Stomach (tissue), 9 donors: ENCODE results near the gene SHISAL2A. TPM values are rescaled to one million over a fixed set of nuclear protein-coding genes. Genes with fewer than 3 reads are reported as not detected.
"Not testable (repeated sequence)": the region's sequence is repeated elsewhere in the genome, so short reads cannot be mapped to it uniquely, and the experiment has no call there.

Experiments used
- DNase-seq, 2 donors: peaks; one replicate each; pipeline versions ENCODE4 v3.0.0 to v3.0.0-alpha.2; 2013 to 2019
- H3K27ac ChIP-seq, 5 donors: fragments of 200-600 bp in 4 of 5; sonication (generic) in 4 of 5; one replicate each; pipeline ENCODE4 v1.5.1; 2013 to 2019; ENCODE audit warnings: mild to moderate bottlenecking in 1 of 5, moderate library complexity in 1 of 5
- H3K27me3 ChIP-seq, 3 donors: fragments of 200-600 bp; sonication (generic); one replicate each; pipeline ENCODE4 v1.5.1; 2017 to 2019; ENCODE audit warnings: mixed run types in 1 of 3
- H3K36me3 ChIP-seq, 4 donors: fragments of 200-600 bp; sonication (generic); 1 replicate in 3 of 4; 2 replicates in 1 of 4; pipeline ENCODE4 v1.5.1; 2016 to 2019
- H3K4me1 ChIP-seq, 4 donors: fragments of 200-600 bp; sonication (generic); one replicate each; pipeline ENCODE4 v1.5.1; 2016 to 2019
- H3K4me3 ChIP-seq, 4 donors: fragments of 200-600 bp; sonication (generic) in 3 of 4; one replicate each; pipeline ENCODE4 v1.5.1; 2016 to 2019; ENCODE audit warnings: mild to moderate bottlenecking in 1 of 4
- H3K9me3 ChIP-seq, 4 donors: fragments of 200-600 bp; sonication (generic); one replicate each; pipeline ENCODE4 v1.5.1; 2016 to 2019
- EP300 ChIP-seq: sonication (generic); formaldehyde crosslinking; IDR thresholded peaks from one replicate; pipeline ENCODE4 v1.6.1; 2017; ENCODE audit warnings: antibody characterized with exemption
- POLR2A ChIP-seq, 4 donors: fragments of 450-650 bp; IDR thresholded peaks; one replicate each; pipeline ENCODE4 v1.6.1; 2016; ENCODE audit warnings: antibody characterized with exemption in 4 of 4, control low read depth in 2 of 4, mild to moderate bottlenecking in 1 of 4, moderate library complexity in 1 of 4
- POLR2AphosphoS5 ChIP-seq, 3 donors: sonication (generic); formaldehyde crosslinking; IDR thresholded peaks; one replicate each; pipeline ENCODE4 v1.6.1; 2016; ENCODE audit warnings: antibody characterized with exemption in 3 of 3
- WGBS, 5 donors: extraction: QIAGEN DNeasy Blood & Tissue Kit in 3 of 5; methylation state at CpG; one replicate each; pipeline versions ENCODE4 v1.1.5 to v1.1.7; 2013 to 2018; 5-methylcytosine and 5-hydroxymethylcytosine counted together
- intact Hi-C: fragments of 100-400 bp; cut with DNase I; formaldehyde crosslinking; loops from one replicate; pipeline ENCODE4 v1.15.1; 2023; ENCODE audit warnings: low total_unique reads
- polyA plus RNA-seq, 3 donors: library from polyadenylated mRNA; stranded (reverse); fragments of 200-250 nt; gene quantifications; one replicate each; pipeline ENCODE4 v1.2.3, GENCODE V29; 2013
- total RNA-seq, 5 donors: library from RNA; depleted of rRNA; stranded (reverse); fragments of >200 nt; gene quantifications; one replicate each; pipeline versions ENCODE4 v1.1.0 to v1.2.3, GENCODE V29; 2014 to 2016
- TF ChIP-seq, protein P1 (sequence below), 7 experiments: fragments of 450-650 bp in 4 of 7; fragments of 200-600 bp in 3 of 7; sonication (generic) in 3 of 7; IDR thresholded peaks; one replicate each; pipeline ENCODE4 v1.5.1; 2016 to 2019; ENCODE audit warnings: antibody characterized with exemption in 7 of 7, control low read depth in 2 of 7, mild to moderate bottlenecking in 1 of 7
- donor health status: healthy with polysubstance abuse.
- donor health status: Bipolar disorder and iron deficiency.
- donor health status: healthy.

SHISAL2A gene
- total and polyA plus RNA-seq, 8 donors, result 0.20 to 2.4 TPM; not detected in 6

DNA sequence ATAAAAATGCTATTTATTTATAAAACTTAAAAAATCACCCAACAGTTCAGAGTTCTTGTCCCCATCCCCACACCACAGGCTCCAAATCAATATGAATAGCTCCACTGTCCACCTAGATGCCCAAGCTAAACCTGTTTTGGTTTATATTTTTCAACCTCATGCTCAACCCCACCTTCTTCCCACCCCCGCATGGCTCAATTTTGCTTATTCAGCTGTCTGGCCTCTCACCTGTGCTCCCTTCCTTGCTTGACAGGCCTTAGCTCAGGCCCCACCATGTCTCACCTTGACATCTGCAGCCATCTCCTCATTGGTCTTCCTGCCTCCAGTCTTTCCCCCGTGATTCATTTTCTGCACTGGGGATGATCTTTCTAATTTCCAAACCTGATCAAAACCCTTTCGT, 47.4 kb downstream of the SHISAL2A start:
- Histone ChIP-seq H3K36me3 (peaks cover 0 to 6% (median 2%) of the 10 kb centered on the region in 4 donors), H3K9me3 (no peaks in the 10 kb centered on the region), H3K4me3 (no peak overlapping the region), H3K27ac (no peak overlapping the region), H3K27me3 (no peaks in the 10 kb centered on the region), H3K4me1 (peaks cover 0 to 12% (median 10%) of the 10 kb centered on the region in 4 donors)
- TF ChIP-seq EP300 (no peak), POLR2A (IDR thresholded peaks at IDR 0.05) (no peak), POLR2AphosphoS5 (IDR thresholded peaks at IDR 0.05) (no peak)
- TF ChIP-seq, protein P1, sequence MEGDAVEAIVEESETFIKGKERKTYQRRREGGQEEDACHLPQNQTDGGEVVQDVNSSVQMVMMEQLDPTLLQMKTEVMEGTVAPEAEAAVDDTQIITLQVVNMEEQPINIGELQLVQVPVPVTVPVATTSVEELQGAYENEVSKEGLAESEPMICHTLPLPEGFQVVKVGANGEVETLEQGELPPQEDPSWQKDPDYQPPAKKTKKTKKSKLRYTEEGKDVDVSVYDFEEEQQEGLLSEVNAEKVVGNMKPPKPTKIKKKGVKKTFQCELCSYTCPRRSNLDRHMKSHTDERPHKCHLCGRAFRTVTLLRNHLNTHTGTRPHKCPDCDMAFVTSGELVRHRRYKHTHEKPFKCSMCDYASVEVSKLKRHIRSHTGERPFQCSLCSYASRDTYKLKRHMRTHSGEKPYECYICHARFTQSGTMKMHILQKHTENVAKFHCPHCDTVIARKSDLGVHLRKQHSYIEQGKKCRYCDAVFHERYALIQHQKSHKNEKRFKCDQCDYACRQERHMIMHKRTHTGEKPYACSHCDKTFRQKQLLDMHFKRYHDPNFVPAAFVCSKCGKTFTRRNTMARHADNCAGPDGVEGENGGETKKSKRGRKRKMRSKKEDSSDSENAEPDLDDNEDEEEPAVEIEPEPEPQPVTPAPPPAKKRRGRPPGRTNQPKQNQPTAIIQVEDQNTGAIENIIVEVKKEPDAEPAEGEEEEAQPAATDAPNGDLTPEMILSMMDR (IDR thresholded peaks at IDR 0.05), result no peak
- DNase-seq, result no peak
- 82 to 90% (median 85%) methylated on average over 3 of the region's 3 CpGs for WGBS, 5 donors
- intact Hi-C loops, result no loop called here

DNA sequence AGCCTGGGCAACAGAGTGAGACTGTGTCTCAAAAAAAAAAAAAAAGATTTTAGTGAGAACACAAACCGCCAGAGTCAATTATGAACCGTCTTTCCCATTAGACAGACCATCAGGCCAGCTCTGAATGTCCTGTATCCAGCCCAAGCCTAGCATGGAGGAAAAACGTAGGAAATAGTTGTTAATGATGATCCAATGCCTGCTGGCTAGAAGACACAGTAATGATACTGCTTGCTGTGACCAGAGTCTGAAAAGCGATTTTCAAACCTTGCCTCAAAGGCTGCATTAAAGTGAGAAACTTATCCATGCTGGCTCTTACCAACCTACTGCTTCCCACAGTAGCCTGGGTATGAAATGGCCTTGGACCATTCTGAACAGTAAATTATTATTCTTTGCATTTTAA, 48.2 kb downstream of the SHISAL2A start:
- Histone ChIP-seq H3K9me3 (no peaks in the 10 kb centered on the region), H3K4me3 (no peak overlapping the region), H3K27me3 (no peaks in the 10 kb centered on the region), H3K4me1 (peaks cover 0 to 12% (median 10%) of the 10 kb centered on the region in 4 donors), H3K27ac (no peak overlapping the region), H3K36me3 (peaks cover 0 to 7% (median 3%) of the 10 kb centered on the region in 4 donors)
- 87 to 94% (median 90%) methylated on average over 4 of the region's 4 CpGs for WGBS, 5 donors
- TF ChIP-seq POLR2A (IDR thresholded peaks at IDR 0.05), result no peak
- no peak for TF ChIP-seq EP300
- TF ChIP-seq, protein P1 (IDR thresholded peaks at IDR 0.05), result no peak
- no peak for TF ChIP-seq POLR2AphosphoS5 (IDR thresholded peaks at IDR 0.05)
- intact Hi-C loops, result no loop called here
- DNase-seq, result no peak

DNA sequence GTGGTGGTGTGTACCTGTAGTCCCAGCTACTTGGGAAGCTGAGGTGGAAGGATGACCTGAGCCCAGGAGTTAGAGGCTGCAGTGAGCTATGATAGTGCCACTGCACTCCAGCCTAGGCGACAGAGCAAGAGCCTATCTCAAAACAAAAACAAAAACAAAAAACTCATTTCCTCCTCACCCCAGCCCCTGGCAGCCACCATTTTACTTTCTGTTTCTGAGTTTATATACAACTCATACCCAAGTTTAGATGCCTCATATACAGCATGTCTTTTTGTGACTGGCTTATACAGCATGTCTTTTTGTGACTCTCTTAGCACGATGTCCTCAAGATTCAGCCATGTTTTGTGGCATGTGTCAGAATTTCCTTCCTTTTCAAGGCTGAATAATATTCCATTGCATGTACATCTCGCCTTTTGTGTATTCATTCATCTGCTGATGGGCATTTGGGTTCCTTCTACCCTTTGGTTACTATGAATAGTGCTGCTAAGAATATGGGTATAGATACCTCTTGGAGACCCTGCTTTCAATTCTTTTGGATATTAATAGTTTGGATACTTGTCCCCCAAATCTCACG, 50.5 kb downstream of the SHISAL2A start:
- WGBS, 5 donors, result 90 to 96% (median 92%) methylated on average over 4 of the region's 4 CpGs
- TF ChIP-seq POLR2AphosphoS5 (IDR thresholded peaks at IDR 0.05), result no peak
- H3K9me3 ChIP-seq, result no peaks in the 10 kb centered on the region
- DNase-seq, result no peak
- H3K27me3 ChIP-seq, result no peaks in the 10 kb centered on the region
- H3K27ac ChIP-seq, result no peak overlapping the region
- H3K4me1 ChIP-seq, result no peaks in the 10 kb centered on the region
- H3K4me3 ChIP-seq, result no peak overlapping the region
- intact Hi-C loops, result no loop called here
- H3K36me3 ChIP-seq, result peaks cover 10 to 28% (median 25%) of the 10 kb centered on the region in 4 donors

DNA sequence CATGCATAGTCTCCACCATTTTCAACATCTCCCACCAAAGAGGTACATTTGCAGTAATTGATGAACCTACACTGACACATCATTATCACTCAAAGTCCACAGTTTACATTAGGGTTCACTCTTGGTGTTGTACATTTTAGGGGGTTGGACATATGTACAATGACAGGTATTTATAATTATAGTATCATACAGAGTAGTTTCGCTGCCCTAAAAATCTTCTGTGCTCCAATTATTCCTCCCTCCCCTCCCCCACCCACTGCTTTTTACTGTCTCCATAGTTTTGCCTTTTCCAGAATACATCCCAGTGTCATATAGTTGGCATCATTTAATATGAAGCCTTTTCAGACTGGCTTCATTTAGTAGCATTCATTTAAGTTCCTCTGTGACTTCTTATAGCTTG, 51.6 kb downstream of the SHISAL2A start:
- no peak for TF ChIP-seq EP300
- TF ChIP-seq, protein P1 (IDR thresholded peaks at IDR 0.05), result no peak
- TF ChIP-seq POLR2A (IDR thresholded peaks at IDR 0.05), result no peak
- no peak for TF ChIP-seq POLR2AphosphoS5 (IDR thresholded peaks at IDR 0.05)
- intact Hi-C loops, result no loop called here
- H3K27me3 ChIP-seq, result no peaks in the 10 kb centered on the region
- H3K27ac ChIP-seq, result no peak overlapping the region
- no peak for DNase-seq
- no peak overlapping the region for H3K4me3 ChIP-seq
- H3K9me3 ChIP-seq, result no peaks in the 10 kb centered on the region
- H3K4me1 ChIP-seq, result no peaks in the 10 kb centered on the region
- H3K36me3 ChIP-seq, result peaks cover 13 to 38% (median 35%) of the 10 kb centered on the region in 4 donors
- 85 to 95% (median 89%) methylated on average over 1 of the region's 1 CpG for WGBS, 5 donors

DNA sequence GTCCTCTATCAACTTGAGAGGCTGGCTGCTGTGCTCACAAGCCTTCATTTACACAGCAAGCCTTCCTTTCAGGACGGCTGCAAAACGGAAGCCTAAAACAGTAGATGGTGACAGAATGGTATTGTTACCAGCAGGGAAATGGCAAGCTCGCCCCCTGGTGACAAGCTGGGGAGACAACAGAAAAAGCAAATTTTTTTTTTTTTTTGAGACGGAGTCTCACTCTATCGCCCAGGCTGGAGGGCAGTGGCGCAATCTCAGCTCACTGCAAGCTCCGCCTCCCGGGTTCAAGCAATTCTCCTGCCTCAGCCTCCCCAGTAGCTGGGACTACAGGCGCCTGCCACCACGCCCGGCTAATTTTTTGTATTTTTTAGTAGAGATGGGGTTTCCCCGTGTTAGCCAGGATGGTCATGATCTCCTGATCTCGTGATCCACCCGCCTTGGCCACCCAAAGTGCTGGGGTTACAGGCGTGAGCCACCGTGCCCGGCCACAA, 53.3 kb downstream of the SHISAL2A start:
- H3K9me3 ChIP-seq, H3K4me1 ChIP-seq, H3K4me3 ChIP-seq, intact Hi-C loops, H3K27me3 ChIP-seq, H3K27ac ChIP-seq: not testable (repeated sequence)
- TF ChIP-seq, protein P1 (IDR thresholded peaks at IDR 0.05), result peak in 5 of 7 experiments; percentile 65 to 72 (median 71)
- TF ChIP-seq POLR2AphosphoS5 (IDR thresholded peaks at IDR 0.05), result peak in 1 of 3 donors; percentile 54
- 55 to 58% (median 56%) methylated on average over 16 to 17 of the region's 17 CpGs for WGBS, 5 donors
- peaks cover 13 to 56% (median 49%) of the 10 kb centered on the region in 4 donors for H3K36me3 ChIP-seq
- DNase-seq, result peak; percentile 70 to 89
